Spleen (tissue), 11 donors: ENCODE data around the gene C20orf96. TPM values are rescaled to one million over a fixed set of nuclear protein-coding genes. Genes with fewer than 3 reads are reported as not detected.

ENCODE experiments used
- DNase-seq: peaks from one replicate; pipeline ENCODE4 v3.0.0-alpha.2; 2020
- H3K27ac ChIP-seq, 8 donors: fragments of 200-600 bp; sonication (generic) in 7 of 8; 1 replicate in 4 of 8; 2 replicates in 4 of 8; pipeline versions ENCODE4 v1.5.0 to v1.8.0; 2016 to 2021; ENCODE audit warnings: inconsistent platforms in 4 of 8, mild to moderate bottlenecking in 4 of 8, moderate library complexity in 1 of 8
- H3K27me3 ChIP-seq, 7 donors: fragments of 200-600 bp; sonication (generic) in 6 of 7; replicated peaks in 1 of 7; 1 replicate in 4 of 7; 2 replicates in 3 of 7; pipeline versions ENCODE4 v1.5.0 to v1.8.0; 2016 to 2021; ENCODE audit warnings: inconsistent platforms in 3 of 7, mild to moderate bottlenecking in 1 of 7
- H3K36me3 ChIP-seq, 6 donors: fragments of 200-600 bp; sonication (generic) in 5 of 6; 1 replicate in 4 of 6; 2 replicates in 2 of 6; pipeline versions ENCODE4 v1.5.0 to v1.8.0; 2016 to 2021; ENCODE audit warnings: inconsistent platforms in 2 of 6
- H3K4me1 ChIP-seq, 6 donors: fragments of 200-600 bp; sonication (generic) in 5 of 6; 1 replicate in 3 of 6; 2 replicates in 3 of 6; pipeline versions ENCODE4 v1.5.0 to v1.8.0; 2016 to 2021; ENCODE audit warnings: inconsistent platforms in 3 of 6
- H3K4me3 ChIP-seq, 8 donors: fragments of 200-600 bp; sonication (generic) in 7 of 8; 1 replicate in 4 of 8; 2 replicates in 4 of 8; pipeline versions ENCODE4 v1.5.0 to v1.8.0; 2016 to 2021; ENCODE audit warnings: inconsistent platforms in 4 of 8, mild to moderate bottlenecking in 4 of 8, moderate library complexity in 2 of 8
- H3K9me3 ChIP-seq, 8 donors: fragments of 200-600 bp; sonication (generic) in 7 of 8; 1 replicate in 4 of 8; 2 replicates in 4 of 8; pipeline versions ENCODE4 v1.5.0 to v1.8.0; 2016 to 2021; ENCODE audit warnings: inconsistent platforms in 4 of 8
- POLR2A ChIP-seq, 3 donors: fragments of 450-650 bp; IDR thresholded peaks; one replicate each; pipeline ENCODE4 v1.5.1; 2017; ENCODE audit warnings: antibody characterized with exemption in 3 of 3, mild to moderate bottlenecking in 1 of 3
- POLR2AphosphoS5 ChIP-seq, 3 donors: sonication (generic); formaldehyde crosslinking; IDR thresholded peaks; one replicate each; pipeline ENCODE4 v1.5.1; 2017; ENCODE audit warnings: antibody characterized with exemption in 3 of 3
- WGBS, 5 donors: extraction: QIAGEN DNeasy Blood & Tissue Kit in 3 of 5; methylation state at CpG; one replicate each; pipeline versions ENCODE4 v1.1.5 to v1.1.7; 2013 to 2018; 5-methylcytosine and 5-hydroxymethylcytosine counted together
- intact Hi-C: fragments of 100-400 bp; cut with DNase I; formaldehyde crosslinking; loops from one replicate; pipeline ENCODE4 v1.15.0; 2023; ENCODE audit warnings: low total_unique reads
- polyA plus RNA-seq, 3 donors: library from polyadenylated mRNA; stranded (reverse); fragments of 200-250 nt; gene quantifications; one replicate each; pipeline ENCODE4 v1.2.1, GENCODE V29; 2013
- total RNA-seq, 7 donors: library from RNA; depleted of rRNA in 3 of 7; stranded (reverse); fragments of >200 nt in 3 of 7; fragmentation: NEBNext Ultra II Directional in 4 of 7; extraction: Animal tissue kit (Norgen Biotek cat#: 25700) in 4 of 7; gene quantifications; one replicate each; pipeline versions ENCODE4 v1.1.0 to v1.2.1, GENCODE V29; 2016 to 2021
- TF ChIP-seq, protein P1 (sequence below), 11 experiments: fragments of 200-600 bp in 7 of 11; fragments of 450-650 bp in 4 of 11; sonication (generic) in 4 of 11; IDR thresholded peaks in 8 of 11; conservative IDR thresholded peaks in 3 of 11; 1 replicate in 7 of 11; 2 replicates in 4 of 11; pipeline versions ENCODE4 v1.4.0 to v1.8.0; 2016 to 2021; ENCODE audit warnings: antibody characterized with exemption in 11 of 11, inconsistent platforms in 4 of 11, mild to moderate bottlenecking in 1 of 11
- donor health status: healthy with polysubstance abuse.
- donor health status: DM: no; HTN: no; CAD: no; lungs with moderate emphysema.
- donor health status: DM: no; HTN: no; CAD: no.
- donor health status: Bipolar disorder and iron deficiency.
- donor health status: healthy.
- donor health status: DM: no; HTN: no; CAD: no.
- donor health status: DM: yes; HTN: yes; CAD: no.

Gene C20orf96
- total and polyA plus RNA-seq, 10 donors = 2.3 to 10.4 (median 6.2) TPM

- Histone ChIP-seq H3K27ac (peak overlapping the region in 2 of 8 donors; percentile 94), H3K27me3 (peaks cover 0 to 14% (median 0%) of the 10 kb centered on the region in 7 donors), H3K4me1 (peaks cover 13 to 53% (median 46%) of the 10 kb centered on the region in 6 donors), H3K4me3 (no peak overlapping the region), H3K36me3 (no peaks in the 10 kb centered on the region), H3K9me3 (no peaks in the 10 kb centered on the region)
- intact Hi-C loops = loop anchor here (5.0 kb wide), 2 partner anchors 43 to 123 kb away; no protein-coding TSS in a partner anchor
- DNase-seq = no peak
- 56 to 72% (median 69%) methylated on average over 4 of the region's 4 CpGs for WGBS, 5 donors
- TF ChIP-seq POLR2A (IDR thresholded peaks at IDR 0.05) = no peak
- TF ChIP-seq POLR2AphosphoS5 (IDR thresholded peaks at IDR 0.05) = no peak
- TF ChIP-seq, protein P1, sequence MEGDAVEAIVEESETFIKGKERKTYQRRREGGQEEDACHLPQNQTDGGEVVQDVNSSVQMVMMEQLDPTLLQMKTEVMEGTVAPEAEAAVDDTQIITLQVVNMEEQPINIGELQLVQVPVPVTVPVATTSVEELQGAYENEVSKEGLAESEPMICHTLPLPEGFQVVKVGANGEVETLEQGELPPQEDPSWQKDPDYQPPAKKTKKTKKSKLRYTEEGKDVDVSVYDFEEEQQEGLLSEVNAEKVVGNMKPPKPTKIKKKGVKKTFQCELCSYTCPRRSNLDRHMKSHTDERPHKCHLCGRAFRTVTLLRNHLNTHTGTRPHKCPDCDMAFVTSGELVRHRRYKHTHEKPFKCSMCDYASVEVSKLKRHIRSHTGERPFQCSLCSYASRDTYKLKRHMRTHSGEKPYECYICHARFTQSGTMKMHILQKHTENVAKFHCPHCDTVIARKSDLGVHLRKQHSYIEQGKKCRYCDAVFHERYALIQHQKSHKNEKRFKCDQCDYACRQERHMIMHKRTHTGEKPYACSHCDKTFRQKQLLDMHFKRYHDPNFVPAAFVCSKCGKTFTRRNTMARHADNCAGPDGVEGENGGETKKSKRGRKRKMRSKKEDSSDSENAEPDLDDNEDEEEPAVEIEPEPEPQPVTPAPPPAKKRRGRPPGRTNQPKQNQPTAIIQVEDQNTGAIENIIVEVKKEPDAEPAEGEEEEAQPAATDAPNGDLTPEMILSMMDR (IDR thresholded peaks at IDR 0.05 in 8 of 11, conservative IDR thresholded peaks at IDR 0.05 in 3 of 11) = no peak
Measured at GRCh38 chr20:329851-330232, 39.3 kb upstream of the C20orf96 start.

DNA sequence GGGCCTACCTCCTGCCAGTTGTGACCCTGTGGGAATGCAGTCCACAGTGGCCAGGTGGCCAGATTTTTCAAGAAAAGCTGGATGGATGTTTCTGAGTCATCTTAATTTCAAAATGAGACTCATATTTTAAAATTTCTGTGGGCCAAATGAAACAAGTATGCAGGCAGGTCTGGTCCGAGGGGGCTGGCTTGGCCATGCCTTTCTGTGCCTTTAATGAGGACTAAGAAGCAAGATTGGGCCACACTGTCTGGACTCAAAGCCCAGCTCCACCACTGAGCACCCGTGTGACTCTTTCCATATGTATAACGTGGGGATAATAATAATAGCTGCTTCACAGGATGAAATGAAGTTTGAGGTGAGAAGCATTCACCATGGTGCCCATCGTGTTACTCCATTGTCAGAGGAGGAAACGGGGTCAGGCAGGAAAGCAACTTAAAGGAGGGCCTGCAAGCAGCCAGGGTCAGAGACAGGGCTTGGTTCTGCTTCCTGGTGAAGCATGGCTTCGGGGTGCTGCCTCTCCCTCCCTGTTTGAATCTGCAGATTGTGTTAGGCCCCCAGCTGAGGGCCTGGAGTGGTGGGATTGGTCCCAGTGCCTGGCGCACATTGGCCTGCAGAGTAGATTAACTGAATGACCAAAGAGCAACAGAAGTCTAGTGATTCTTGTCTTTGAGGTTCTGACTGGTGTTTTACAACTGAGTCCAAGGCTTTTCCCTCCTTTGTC, 38.6 kb upstream of the C20orf96 start:
- intact Hi-C loops = loop anchor here (5.0 kb wide), 2 partner anchors 42 to 122 kb away; no protein-coding TSS in a partner anchor
- TF ChIP-seq POLR2AphosphoS5 (IDR thresholded peaks at IDR 0.05) = no peak
- TF ChIP-seq POLR2A (IDR thresholded peaks at IDR 0.05) = no peak
- TF ChIP-seq, protein P1 (IDR thresholded peaks at IDR 0.05 in 8 of 11, conservative IDR thresholded peaks at IDR 0.05 in 3 of 11) = no peak

DNA sequence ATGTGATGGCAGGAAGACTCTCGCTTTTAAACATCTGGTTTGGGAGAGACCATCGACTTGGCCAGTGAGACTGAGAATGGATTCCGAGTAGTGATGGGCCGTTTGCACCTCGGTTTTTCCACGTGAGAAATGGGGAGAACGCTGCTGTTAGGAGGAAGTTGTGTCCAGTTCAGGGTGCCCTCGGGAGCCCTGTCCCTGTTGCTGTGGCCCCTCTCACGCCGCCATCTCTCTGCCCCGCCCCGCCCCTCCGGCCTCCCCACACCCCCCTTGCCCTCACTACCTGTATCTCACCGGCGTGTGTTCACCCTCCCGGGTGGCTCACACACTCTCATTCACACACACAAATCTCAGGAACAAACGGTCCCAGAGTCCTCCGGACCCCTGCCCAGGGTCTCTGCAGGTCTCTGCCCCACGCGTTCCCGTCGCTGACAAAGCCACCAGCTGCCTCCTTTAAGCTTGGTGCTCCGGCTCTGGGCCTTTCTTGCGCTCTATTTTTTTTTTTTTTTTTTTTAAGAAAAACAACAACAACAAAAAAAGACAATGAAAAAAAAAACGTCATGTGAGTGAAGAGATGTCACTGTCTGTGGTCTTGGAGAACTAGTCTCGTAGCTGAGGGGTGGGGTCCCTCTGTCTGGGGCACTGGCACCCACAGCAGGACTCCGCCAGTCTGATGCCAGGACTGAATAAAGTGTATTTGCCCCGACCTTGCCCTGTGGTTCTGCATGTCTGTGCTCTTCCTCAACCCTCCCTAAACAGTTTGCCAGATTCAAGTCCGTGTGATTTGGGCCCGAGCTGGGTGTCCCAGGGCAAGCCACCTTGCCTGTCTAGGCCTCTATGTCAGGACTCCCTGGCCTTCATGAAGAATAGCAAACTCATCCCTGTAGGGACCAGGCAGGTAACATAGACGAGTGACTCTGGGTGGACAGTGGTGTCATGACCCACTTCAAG, 37.8 kb upstream of the C20orf96 start:
- WGBS, 5 donors = 57 to 66% (median 61%) methylated on average over 29 to 31 of the region's 31 CpGs
- Histone ChIP-seq H3K27ac (peak overlapping the region in 7 of 8 donors; percentile 64 to 98 (median 94)), H3K9me3 (no peaks in the 10 kb centered on the region), H3K27me3 (peaks cover 0 to 14% (median 0%) of the 10 kb centered on the region in 7 donors), H3K4me3 (peak overlapping the region in 4 of 8 donors; percentile 80 to 94 (median 80)), H3K36me3 (no peaks in the 10 kb centered on the region), H3K4me1 (peaks cover 13 to 69% (median 57%) of the 10 kb centered on the region in 6 donors)
- intact Hi-C loops = loop anchor here (5.0 kb wide), 2 partner anchors 41 to 121 kb away; no protein-coding TSS in a partner anchor
- no peak for TF ChIP-seq POLR2AphosphoS5 (IDR thresholded peaks at IDR 0.05)
- no peak for TF ChIP-seq POLR2A (IDR thresholded peaks at IDR 0.05)
- TF ChIP-seq, protein P1 (IDR thresholded peaks at IDR 0.05 in 8 of 11, conservative IDR thresholded peaks at IDR 0.05 in 3 of 11) = no peak
- peak; percentile 75 for DNase-seq

More for the DNA sequence above, 38.6 kb upstream of the C20orf96 start:
- H3K27ac ChIP-seq = peak overlapping the region in 5 of 8 donors; percentile 13 to 94 (median 64)
- peaks cover 0 to 14% (median 0%) of the 10 kb centered on the region in 7 donors for H3K27me3 ChIP-seq
- no peaks in the 10 kb centered on the region for H3K9me3 ChIP-seq
- 50 to 57% (median 53%) methylated on average over 7 of the region's 7 CpGs for WGBS, 5 donors
- H3K4me1 ChIP-seq = peaks cover 13 to 60% (median 49%) of the 10 kb centered on the region in 6 donors
- no peak overlapping the region for H3K4me3 ChIP-seq
- no peaks in the 10 kb centered on the region for H3K36me3 ChIP-seq
- no peak for DNase-seq
